Lower lobe of right lung (tissue), 2 donors: ENCODE results near the gene TSR1. TPM values are rescaled to one million over a fixed set of nuclear protein-coding genes. Genes with fewer than 3 reads are reported as not detected.

Experiments
- ATAC-seq, 2 donors: fragments of 200-7000 bp; cut with Tn5 transposase; one replicate each; pipeline ENCODE4 v1.9.1; 2020 to 2022; ENCODE audit warnings: mild to moderate bottlenecking in 2 of 2, moderate library complexity in 2 of 2
- DNase-seq: peaks from one replicate; pipeline ENCODE4 v3.0.0-alpha.2; 2020
- H3K27ac ChIP-seq: fragments of 200-600 bp; one replicate; pipeline ENCODE4 v1.8.0; 2022
- H3K27me3 ChIP-seq: fragments of 200-600 bp; one replicate; pipeline ENCODE4 v1.8.0; 2022; ENCODE audit warnings: low read depth
- H3K36me3 ChIP-seq: fragments of 200-600 bp; one replicate; pipeline ENCODE4 v1.8.0; 2022; ENCODE audit warnings: mild to moderate bottlenecking
- H3K4me1 ChIP-seq: fragments of 200-600 bp; one replicate; pipeline ENCODE4 v1.8.0; 2022
- H3K4me3 ChIP-seq: fragments of 200-600 bp; one replicate; pipeline ENCODE4 v1.8.0; 2022; ENCODE audit warnings: mild to moderate bottlenecking
- H3K9me3 ChIP-seq: fragments of 200-600 bp; one replicate; pipeline ENCODE4 v1.8.0; 2022
- intact Hi-C: fragments of 100-400 bp; cut with DNase I; formaldehyde crosslinking; loops from one replicate; pipeline ENCODE4 v1.11.0; 2022
- total RNA-seq: library from RNA; stranded (reverse); fragmentation: NEBNext Ultra II Directional; extraction: Animal tissue kit (Norgen Biotek cat#: 25700); gene quantifications from one replicate; pipeline ENCODE4 v1.2.1, GENCODE V29; 2021
- TF ChIP-seq, protein P1 (sequence below): fragments of 200-600 bp; IDR thresholded peaks from one replicate; pipeline ENCODE4 v1.8.0; 2022; ENCODE audit warnings: antibody characterized with exemption, mild to moderate bottlenecking
- donor health status: DM: no; HTN: yes; CAD: no; lungs with severe emphysema.

Gene TSR1
- total RNA-seq, 1 donor from 2014 or later = 18.8 TPM

DNA sequence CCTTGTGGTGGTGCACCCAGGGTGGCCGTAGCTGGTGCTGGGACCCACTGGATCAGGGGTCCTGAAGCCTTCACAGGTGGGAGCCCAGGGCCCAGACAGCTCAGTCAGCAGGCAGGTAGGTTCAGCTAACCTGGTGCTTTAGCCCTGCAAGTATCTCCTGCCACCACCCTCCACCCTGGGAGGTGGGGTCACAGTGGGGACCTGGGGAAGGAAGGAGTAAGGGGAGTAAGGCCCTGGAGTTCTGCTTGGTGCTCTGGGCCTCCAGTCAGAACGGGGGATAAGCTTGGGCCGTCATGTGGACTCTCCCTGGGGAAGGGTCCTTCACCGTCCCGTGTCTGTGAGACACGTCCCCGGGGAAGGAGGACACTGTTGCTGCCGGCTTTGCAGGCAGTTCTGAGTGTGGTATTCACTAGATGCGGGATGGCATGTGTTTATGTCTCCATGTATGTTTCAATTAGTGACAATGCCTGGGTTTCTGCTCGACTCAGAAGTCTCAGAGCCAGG lies 21.7 kb upstream of the TSR1 start:
- no peaks in the 10 kb centered on the region for H3K27me3 ChIP-seq
- DNase-seq (no peak), ATAC-seq (no peak)
- H3K9me3 ChIP-seq = no peaks in the 10 kb centered on the region
- intact Hi-C loops = no loop called here
- H3K36me3 ChIP-seq = peaks cover 14% of the 10 kb centered on the region
- H3K4me3 ChIP-seq = no peak overlapping the region
- no peak overlapping the region for H3K27ac ChIP-seq
- H3K4me1 ChIP-seq = peaks cover 3% of the 10 kb centered on the region
- TF ChIP-seq, protein P1, sequence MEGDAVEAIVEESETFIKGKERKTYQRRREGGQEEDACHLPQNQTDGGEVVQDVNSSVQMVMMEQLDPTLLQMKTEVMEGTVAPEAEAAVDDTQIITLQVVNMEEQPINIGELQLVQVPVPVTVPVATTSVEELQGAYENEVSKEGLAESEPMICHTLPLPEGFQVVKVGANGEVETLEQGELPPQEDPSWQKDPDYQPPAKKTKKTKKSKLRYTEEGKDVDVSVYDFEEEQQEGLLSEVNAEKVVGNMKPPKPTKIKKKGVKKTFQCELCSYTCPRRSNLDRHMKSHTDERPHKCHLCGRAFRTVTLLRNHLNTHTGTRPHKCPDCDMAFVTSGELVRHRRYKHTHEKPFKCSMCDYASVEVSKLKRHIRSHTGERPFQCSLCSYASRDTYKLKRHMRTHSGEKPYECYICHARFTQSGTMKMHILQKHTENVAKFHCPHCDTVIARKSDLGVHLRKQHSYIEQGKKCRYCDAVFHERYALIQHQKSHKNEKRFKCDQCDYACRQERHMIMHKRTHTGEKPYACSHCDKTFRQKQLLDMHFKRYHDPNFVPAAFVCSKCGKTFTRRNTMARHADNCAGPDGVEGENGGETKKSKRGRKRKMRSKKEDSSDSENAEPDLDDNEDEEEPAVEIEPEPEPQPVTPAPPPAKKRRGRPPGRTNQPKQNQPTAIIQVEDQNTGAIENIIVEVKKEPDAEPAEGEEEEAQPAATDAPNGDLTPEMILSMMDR = no peak

DNA sequence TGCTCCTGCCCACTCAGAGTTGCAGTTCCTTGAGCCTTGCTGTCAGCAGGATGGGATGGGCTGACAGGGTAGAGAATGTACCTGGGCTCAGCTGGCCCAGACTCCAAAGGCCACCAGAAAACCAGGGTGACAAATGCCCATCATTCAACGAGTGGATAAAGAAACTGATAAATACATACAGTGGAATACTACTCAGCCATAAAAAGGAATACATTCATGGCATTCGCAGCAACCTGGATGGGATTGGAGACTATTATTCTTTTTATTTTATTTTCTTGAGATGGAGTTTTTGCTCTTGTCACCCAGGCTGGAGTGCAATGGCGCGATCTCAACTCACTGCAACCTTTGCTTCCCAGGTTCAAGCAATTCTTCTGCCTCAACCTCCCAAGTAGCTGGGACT lies 21.0 kb upstream of the TSR1 start:
- ATAC-seq (no peak), DNase-seq (no peak)
- Histone ChIP-seq H3K36me3 (peaks cover 9% of the 10 kb centered on the region), H3K9me3 (no peaks in the 10 kb centered on the region), H3K27ac (no peak overlapping the region), H3K4me1 (peaks cover 4% of the 10 kb centered on the region), H3K27me3 (no peaks in the 10 kb centered on the region), H3K4me3 (no peak overlapping the region)
- TF ChIP-seq, protein P1 = no peak
- intact Hi-C loops = no loop called here

DNA sequence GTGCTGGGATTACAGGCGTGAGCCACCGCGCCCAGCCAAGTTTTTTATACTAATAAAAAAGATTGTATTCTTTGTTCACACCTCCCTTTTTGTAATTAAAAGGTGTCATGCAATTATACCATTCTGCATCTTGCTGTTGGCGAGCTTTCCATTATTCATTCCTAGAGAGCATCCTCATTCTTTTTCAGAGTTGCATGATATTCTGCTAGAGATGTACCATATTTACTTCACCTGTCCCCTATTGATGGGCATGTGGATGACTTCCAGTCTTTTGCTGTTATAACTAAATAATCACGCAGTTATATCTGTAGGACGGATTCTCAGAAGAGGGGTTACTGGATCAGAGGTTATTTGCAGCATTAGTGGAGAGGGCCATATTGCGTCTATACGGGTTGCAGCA lies 18.1 kb upstream of the TSR1 start:
- TF ChIP-seq, protein P1 = no peak
- no peak overlapping the region for H3K4me3 ChIP-seq
- peaks cover 5% of the 10 kb centered on the region for H3K36me3 ChIP-seq
- intact Hi-C loops = no loop called here
- peaks cover 4% of the 10 kb centered on the region for H3K4me1 ChIP-seq
- no peaks in the 10 kb centered on the region for H3K27me3 ChIP-seq
- ATAC-seq = no peak
- no peak for DNase-seq
- no peak overlapping the region for H3K27ac ChIP-seq
- H3K9me3 ChIP-seq = no peaks in the 10 kb centered on the region

DNA sequence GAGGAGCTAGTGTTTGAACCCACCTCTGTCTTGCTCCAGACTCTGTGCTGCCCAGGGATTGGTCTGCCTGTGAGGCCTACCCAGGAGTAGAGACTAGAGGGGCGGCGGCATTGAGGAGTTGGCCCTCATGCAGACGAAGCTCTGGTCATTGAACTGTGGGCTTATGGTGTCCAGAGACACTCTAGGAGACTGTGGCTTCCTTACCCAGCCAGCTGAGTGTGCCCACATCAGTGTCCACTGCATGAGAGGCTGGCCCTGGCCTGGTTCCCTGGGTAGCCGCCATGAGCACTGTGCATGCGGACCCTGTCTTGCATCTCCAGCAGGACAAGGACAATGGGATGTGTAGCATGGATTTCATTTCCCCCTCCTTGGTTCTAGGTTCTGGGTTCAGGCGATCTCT lies 15.0 kb upstream of the TSR1 start:
- Histone ChIP-seq H3K4me3 (no peak overlapping the region), H3K27ac (no peak overlapping the region), H3K9me3 (no peaks in the 10 kb centered on the region), H3K36me3 (no peaks in the 10 kb centered on the region), H3K4me1 (peaks cover 13% of the 10 kb centered on the region), H3K27me3 (no peaks in the 10 kb centered on the region)
- TF ChIP-seq, protein P1 = no peak
- intact Hi-C loops = no loop called here
- DNase-seq (peak; percentile 23), ATAC-seq (no peak)

DNA sequence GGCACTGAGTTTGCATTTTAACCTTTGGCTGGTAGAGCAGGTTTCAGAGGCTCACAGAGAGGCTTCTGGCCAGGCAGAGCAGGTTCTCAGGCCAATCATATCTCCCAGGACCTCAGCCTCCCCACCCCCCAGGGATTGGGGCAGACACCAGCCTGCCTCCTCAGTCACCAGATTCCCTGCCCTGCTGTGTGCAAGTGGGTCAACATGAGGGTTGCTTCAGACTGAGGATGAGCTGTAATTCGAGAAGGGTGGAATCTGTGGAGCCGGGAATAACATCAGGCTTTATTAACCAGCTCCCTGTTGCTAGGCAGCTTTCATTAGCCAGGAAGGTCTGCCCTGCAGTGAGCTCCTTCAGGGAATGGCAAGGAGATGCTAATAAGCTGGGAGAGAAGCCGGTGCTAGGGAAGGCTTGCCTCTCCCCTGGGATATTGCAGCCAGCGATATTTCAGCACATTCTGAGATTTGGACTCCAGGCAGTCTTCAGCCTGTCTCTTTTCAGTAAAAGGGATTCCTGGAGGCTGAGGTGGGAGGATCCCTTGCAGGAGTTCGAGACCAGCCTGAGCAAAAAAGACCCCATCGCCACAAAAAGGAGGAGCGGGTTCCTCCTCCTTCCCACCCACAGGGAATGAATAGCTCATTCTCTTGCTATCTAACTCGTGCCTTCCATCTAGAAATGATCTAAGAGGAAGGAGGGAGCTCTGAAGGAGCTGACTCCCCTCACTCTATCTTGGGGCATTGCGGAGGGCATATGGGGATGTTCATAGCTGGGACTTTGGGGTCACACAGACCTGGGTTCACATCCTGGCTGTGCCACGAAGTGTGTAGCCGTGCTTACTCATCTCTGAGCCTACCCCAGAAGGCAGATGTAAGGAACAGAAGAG lies 11.8 kb upstream of the TSR1 start:
- intact Hi-C loops = no loop called here
- peak; percentile 53 for DNase-seq
- TF ChIP-seq, protein P1 = no peak
- H3K27ac ChIP-seq = peak overlapping the region; percentile 7
- peaks cover 13% of the 10 kb centered on the region for H3K36me3 ChIP-seq
- H3K4me1 ChIP-seq = peaks cover 25% of the 10 kb centered on the region
- no peak overlapping the region for H3K4me3 ChIP-seq
- H3K27me3 ChIP-seq = no peaks in the 10 kb centered on the region
- ATAC-seq = peak; percentile 38 to 53
- H3K9me3 ChIP-seq = no peaks in the 10 kb centered on the region
